ENCODE data around the gene NHP2.

GRCh38 chr5:178194026-178194425 lies 40.3 kb upstream of the NHP2 start:
- TF ChIP-seq POLR2A (IDR thresholded peaks at IDR 0.05): no peak
- TF ChIP-seq CTCF (IDR thresholded peaks at IDR 0.05 in 4 of 5, conservative IDR thresholded peaks at IDR 0.05 in 1 of 5): no peak
